Posterior cingulate gyrus (tissue), 11 donors: ENCODE results near the gene MTSS2.
A peak's percentile ranks its signal among the peaks of the same experiment; 100 is the strongest.
"Not testable (repeated sequence)": the region's sequence is repeated elsewhere in the genome, so short reads cannot be mapped to it uniquely, and the experiment has no call there.

ENCODE experiments used
- DNase-seq, 10 donors: peaks; one replicate each; pipeline versions ENCODE4 v3.0.0 to v3.0.0-alpha.2; 2020 to 2021; ENCODE audit warnings: mixed read lengths in 3 of 10
- intact Hi-C: fragments of 100-400 bp; cut with DNase I; formaldehyde crosslinking; loops from one replicate; pipeline ENCODE4 v1.15.1; 2023

The MTSS2 gene

DNA sequence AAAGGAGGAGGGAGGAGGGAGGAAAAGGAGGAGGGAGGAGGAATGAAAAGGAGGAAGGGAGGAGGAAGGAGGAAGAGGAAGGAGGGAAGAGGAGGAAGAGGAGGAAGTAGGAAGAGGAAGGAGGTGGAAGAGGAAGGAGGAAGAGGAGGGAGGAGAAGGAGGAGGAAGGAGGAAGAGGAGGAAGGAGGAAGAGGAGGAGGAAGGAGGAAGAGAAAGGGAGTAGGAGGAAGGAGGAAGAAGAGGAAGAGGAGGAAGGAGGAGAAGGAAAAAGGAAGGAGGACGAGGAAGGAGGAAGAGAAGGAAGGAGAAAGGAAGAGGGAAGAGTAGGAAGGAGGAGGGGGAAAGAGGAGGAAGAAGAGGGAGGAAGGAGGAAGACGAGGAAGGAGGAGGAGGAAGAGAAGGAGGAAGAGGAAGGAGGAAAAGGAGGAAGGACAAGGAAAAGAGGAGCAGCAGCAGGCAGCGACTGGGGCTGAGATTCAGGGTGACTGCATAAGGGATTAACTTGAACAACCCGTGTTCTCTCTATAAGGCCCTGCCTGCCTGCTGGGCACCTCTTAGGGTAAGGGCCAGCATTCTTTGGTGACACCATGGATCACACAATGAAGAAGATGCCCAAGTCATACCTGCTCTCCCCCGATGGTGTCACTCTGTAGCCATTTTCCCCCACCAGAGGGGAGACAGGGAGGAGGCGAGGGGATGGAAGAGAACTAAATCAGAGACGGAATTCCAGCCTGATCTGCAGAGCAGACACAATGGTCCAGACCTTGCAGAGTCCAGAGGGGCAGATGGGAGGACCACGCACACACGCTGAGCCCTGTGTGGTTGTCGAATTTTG, 40.9 kb downstream of the MTSS2 start:
- peak in 1 of 10 donors; percentile 36 for DNase-seq
- intact Hi-C loops, result no loop called here

DNA sequence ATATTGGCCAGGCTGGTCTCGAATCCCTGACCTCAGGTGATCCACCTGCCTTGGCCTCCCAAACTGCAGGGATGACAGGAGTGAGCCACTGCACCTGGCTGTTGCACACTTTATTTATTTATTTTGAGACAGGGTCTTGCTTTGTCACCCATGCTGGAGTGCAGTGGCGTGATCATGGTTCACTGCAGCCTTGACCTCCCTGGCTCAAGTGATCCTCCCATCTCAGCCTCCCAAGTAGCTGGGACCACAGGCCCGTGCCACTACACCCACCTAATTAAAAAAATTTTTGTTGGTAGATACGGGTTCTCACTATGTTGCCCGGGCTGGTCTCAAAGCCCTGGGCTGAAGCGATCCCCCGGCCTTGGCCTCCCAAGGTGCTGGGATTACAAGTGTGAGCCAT, 42.6 kb downstream of the MTSS2 start:
- DNase-seq, result peak in 1 of 10 donors; percentile 17
- intact Hi-C loops, result not testable (repeated sequence)

GRCh38 chr16:70642633-70643032, 43.2 kb downstream of the MTSS2 start:
- intact Hi-C loops, result no loop called here

GRCh38 chr16:70638814-70639792, 46.8 kb downstream of the MTSS2 start:
- intact Hi-C loops, result no loop called here
- DNase-seq, result peak in 1 of 10 donors; percentile 79

More at GRCh38 chr16:70642633-70643032, 43.2 kb downstream of the MTSS2 start:
- no peak for DNase-seq
